ENCODE measurements around the gene BTBD3.
A peak's percentile ranks its signal among the peaks of the same experiment; 100 is the strongest.

The BTBD3 gene

DNA sequence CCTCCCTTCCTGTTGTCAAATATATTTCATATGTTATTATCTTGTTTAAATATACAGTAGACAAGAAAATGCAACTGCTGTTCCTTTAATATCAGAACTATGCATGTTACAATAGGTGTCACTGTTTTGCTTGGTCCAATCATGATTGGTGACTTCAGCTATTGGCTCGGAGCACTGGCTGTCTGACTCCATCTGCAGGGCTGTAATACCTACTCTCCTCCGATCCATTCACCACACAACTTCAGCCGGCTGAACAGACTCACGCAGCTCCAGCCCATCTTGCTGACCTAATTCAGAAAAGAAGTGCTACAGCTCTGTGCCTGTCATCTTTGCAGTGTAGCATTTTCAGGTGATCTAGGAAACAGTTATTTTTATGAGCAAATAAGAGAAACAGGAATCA is at the start of gene BTBD3:
BTBD3 (plus strand) TSS at position 231 of the 400 bp plus-strand sequence. CDS start 383 bp downstream, outside the sequence.
- DNase-seq (ENCODE audit: low spot score) = peak; percentile 84

- no peak for DNase-seq (ENCODE audit: low spot score)
Measured at GRCh38 chr20:11869641-11870040, 48.1 kb upstream of the BTBD3 start.

GRCh38 chr20:11870411-11870810 is 47.3 kb upstream of the BTBD3 start:
- DNase-seq (ENCODE audit: low spot score) = no peak

GRCh38 chr20:11876555-11876954 is 41.1 kb upstream of the BTBD3 start:
- no peak for DNase-seq (ENCODE audit: low spot score)

- no peak for DNase-seq (ENCODE audit: low spot score)
Measured at GRCh38 chr20:11880680-11881079, 37.0 kb upstream of the BTBD3 start.

- no peak for DNase-seq (ENCODE audit: low spot score)
Measured at GRCh38 chr20:11881449-11881848, 36.2 kb upstream of the BTBD3 start.

DNA sequence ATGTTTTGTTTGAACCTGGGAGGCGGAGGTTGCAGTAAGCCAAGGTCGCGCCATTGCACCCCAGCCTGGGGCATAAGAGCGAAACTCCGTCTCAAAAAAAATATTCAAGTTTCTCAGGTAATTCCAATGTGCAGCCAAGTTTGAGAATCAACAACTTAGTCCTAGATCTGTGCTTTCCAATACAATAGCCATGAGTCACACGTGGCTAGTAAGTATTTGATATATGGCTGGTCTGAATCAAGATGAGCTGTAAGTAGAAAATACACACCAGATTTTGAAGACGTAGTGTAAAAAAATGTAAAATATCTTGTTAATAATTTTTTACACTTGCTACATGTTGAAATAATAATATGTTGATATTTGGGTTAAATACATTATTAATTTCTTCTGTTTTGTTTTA is 35.0 kb upstream of the BTBD3 start:
- no peak for DNase-seq (ENCODE audit: low spot score)

DNA sequence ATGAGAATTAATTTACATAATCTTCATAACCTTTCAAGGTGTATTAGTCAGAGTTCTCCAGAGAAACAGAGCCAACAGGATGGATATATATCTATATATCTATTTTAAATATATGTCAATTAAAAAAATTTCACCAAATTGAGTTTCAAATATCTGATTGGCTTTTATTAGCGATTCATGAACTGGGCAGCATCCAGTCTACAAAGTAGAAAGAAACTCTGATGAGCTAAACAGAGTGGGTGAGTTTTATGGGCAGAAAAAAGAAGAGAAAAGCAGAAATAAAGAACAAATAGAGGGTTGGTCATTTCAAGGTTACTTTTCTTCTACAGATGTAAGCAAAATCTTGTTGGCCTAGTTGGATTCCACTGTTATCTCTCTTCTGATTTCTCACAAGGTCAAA is 29.0 kb upstream of the BTBD3 start:
- no peak for DNase-seq (ENCODE audit: low spot score)

GRCh38 chr20:11890331-11891076 is 27.2 kb upstream of the BTBD3 start:
- peak; percentile 95 for DNase-seq (ENCODE audit: low spot score)

DNA sequence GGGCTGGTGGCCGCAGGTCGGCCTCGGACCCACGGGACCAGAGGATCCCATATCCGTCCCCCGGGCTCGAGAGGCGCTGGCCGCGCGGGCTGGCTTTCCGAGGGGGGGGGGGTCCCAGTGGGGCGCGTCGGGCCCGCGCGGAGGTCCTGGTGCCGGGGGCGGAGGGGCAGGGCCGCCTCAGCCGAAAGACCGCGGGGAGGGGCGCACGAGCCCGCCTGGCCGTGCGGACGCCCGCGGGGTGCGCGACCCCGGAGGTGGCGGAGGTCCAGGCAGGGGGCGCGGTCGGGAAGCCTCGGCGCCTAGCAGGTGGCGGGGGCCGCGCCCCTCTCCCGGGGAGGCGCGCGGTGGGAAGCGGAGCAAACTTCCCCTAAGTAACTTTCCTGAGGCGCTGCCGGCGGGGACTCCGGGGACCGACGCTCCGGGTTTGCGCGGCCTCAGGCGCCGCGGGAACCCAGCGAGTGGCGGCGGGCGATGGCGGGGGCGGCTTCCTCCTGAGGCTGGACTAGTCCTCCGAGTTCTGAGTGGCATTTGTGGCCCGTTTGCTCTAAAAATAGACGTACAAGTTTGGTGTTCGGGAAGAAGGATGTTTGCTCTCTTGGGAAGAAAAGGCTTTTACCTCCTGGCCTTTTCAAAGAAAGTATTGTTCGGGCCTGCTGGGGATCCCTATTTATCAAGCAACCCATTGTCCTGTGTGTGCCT is 26.5 kb upstream of the BTBD3 start:
- DNase-seq (ENCODE audit: low spot score) = peak; percentile 89

GRCh38 chr20:11891776-11892545 is 25.7 kb upstream of the BTBD3 start:
- peak; percentile 67 for DNase-seq (ENCODE audit: low spot score)

- DNase-seq (ENCODE audit: low spot score) = no peak
Measured at GRCh38 chr20:11894062-11894461, 23.6 kb upstream of the BTBD3 start.

DNA sequence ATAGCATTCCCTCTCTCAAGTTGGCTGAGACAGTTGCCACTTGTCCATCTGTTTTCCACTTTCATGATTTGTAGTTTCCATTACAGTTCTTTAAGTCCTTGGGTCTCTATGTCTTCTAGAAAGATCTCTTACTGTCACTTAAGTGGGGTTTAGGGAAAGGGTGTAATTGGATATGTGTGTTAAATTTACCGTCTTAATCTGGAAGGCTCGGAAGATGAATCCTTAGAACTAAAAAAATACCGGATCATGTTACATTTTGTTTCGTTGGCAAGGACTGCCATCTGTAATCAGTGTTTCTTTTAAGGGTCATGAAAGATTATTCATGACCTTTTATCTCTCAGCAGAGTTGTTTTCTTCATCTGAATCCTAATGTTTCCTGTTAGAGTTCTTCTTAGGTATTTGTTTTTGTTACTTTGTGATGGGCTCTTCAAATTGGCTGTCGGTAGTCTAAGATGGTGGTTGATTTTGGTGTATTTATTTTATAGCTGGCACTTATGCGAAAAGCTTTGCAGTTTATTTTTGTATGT is 21.8 kb upstream of the BTBD3 start:
- DNase-seq (ENCODE audit: low spot score) = no peak

- no peak for DNase-seq (ENCODE audit: low spot score)
Measured at GRCh38 chr20:11901127-11901526, 16.6 kb upstream of the BTBD3 start.

GRCh38 chr20:11902285-11902697 is 15.4 kb upstream of the BTBD3 start:
- no peak for DNase-seq (ENCODE audit: low spot score)

- no peak for DNase-seq (ENCODE audit: low spot score)
Measured at GRCh38 chr20:11905460-11906179, 12.1 kb upstream of the BTBD3 start.

DNA sequence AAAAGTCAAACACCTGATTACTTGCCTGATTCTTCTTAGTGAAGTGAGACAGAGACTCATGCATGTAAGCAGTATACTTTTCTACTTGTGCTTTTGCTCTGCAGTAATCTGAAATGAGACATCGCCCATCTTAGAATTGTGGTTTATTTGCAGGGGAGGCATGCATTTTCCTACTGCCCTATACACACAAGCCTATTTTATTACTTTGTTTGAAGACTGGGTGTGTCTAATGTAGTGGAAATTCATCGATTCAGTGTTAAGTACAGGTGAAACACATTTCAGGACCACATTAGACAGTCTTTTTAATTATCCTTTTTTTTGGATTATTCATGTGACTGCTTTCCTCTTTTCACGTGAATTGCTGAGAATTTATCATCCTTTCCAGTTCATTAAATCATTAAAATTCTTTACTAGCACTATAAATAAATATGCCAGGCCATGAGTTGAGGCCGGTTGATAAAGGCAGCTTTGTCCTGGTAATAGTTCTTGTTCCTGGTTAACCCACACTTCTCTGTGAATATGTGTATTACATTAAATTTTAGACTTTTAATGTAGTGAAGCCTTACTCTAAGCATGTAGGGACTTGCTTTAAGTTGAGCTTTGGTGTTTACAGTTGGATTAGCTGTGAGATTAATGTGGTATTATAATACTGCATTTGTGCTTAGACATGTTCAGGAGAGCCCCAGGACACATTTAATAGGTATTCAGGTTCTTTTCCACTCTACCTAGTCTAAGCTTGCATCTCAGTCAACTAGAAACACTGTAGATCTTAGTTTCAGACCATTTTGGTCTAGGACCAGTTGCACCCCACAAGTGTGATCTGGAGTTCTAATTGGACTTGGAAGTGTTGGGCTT is 10.8 kb upstream of the BTBD3 start:
- no peak for DNase-seq (ENCODE audit: low spot score)

DNA sequence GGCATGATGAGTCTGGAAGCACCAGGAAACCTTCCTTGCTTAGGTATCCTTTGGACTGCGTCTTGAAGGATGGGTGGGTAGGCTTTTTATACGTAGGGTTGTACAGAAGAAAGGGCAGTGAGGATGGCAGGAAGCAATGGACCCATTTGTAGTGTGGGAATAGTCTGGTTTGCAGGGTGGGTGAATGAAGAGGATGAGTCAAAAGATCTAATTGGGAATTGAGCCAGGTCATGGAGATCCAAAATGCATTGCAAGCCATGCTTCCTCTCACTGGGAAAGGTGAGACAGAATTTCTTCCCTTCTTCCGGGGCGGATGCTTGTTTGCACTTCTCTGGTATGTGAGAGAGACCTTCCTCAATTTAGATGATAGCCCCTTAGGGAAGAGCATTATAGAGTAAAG is 10.1 kb upstream of the BTBD3 start:
- DNase-seq (ENCODE audit: low spot score) = no peak

- DNase-seq (ENCODE audit: low spot score) = no peak
Measured at GRCh38 chr20:11912013-11912658, 5.6 kb upstream of the BTBD3 start.

GRCh38 chr20:11912659-11913415 is 4.9 kb upstream of the BTBD3 start:
- no peak for DNase-seq (ENCODE audit: low spot score)

Measured in globus pallidus (tissue), 1 donor.